ENCODE data around the gene MYL7. TPM values are rescaled to one million over a fixed set of nuclear protein-coding genes. Genes with fewer than 3 reads are reported as not detected.
"Not testable (repeated sequence)": the region's sequence is repeated elsewhere in the genome, so short reads cannot be mapped to it uniquely, and the experiment has no call there.

Gene MYL7
- 2,493 TPM for total RNA-seq
- long read RNA-seq, transcript MYL7-209 (6 exons, 791 nt): minor isoform, 30 of 574 reads
- long read RNA-seq, transcript MYL7-201 (7 exons, 612 nt): major isoform, 298 of 574 reads
- long read RNA-seq, partial matches to known transcripts: 57 of 574 reads
- long read RNA-seq, other reads (novel, unspliced or antisense): 180 of 574 reads

- intact Hi-C loops (cut with DNase I): no loop called here
- no peak for DNase-seq (ENCODE audit: low spot score)
Observed at GRCh38 chr7:44141221-44141850, at the start of gene MYL7. MYL7 (minus strand) TSS chr7:44141332; CDS start chr7:44141305, 27 bp downstream.

- no peak for DNase-seq (ENCODE audit: low spot score)
- intact Hi-C loops (cut with DNase I): no loop called here
Observed at GRCh38 chr7:44189993-44190872, 49.1 kb upstream of the MYL7 start.

GRCh38 chr7:44189286-44189992 lies 48.3 kb upstream of the MYL7 start, which contains the start of gene GCK:
GCK (minus strand) TSS chr7:44189439; CDS start chr7:44188953, 486 bp downstream.
- intact Hi-C loops (cut with DNase I): no loop called here
- no peak for DNase-seq (ENCODE audit: low spot score)

GRCh38 chr7:44188480-44189225 lies 47.5 kb upstream of the MYL7 start:
- intact Hi-C loops (cut with DNase I): no loop called here
- no peak for DNase-seq (ENCODE audit: low spot score)

- intact Hi-C loops (cut with DNase I): no loop called here
Observed at GRCh38 chr7:44187636-44188416, 46.7 kb upstream of the MYL7 start.

GRCh38 chr7:44186736-44187135 lies 45.6 kb upstream of the MYL7 start:
- DNase-seq (ENCODE audit: low spot score): no peak
- intact Hi-C loops (cut with DNase I): no loop called here

More at GRCh38 chr7:44187636-44188416, 46.7 kb upstream of the MYL7 start:
- DNase-seq (ENCODE audit: low spot score): no peak

- intact Hi-C loops (cut with DNase I): no loop called here
- DNase-seq (ENCODE audit: low spot score): no peak
Observed at GRCh38 chr7:44185729-44186128, 44.6 kb upstream of the MYL7 start.

- DNase-seq (ENCODE audit: low spot score): no peak
- intact Hi-C loops (cut with DNase I): no loop called here
Observed at GRCh38 chr7:44184873-44185446, 43.8 kb upstream of the MYL7 start.

- intact Hi-C loops (cut with DNase I): no loop called here
- no peak for DNase-seq (ENCODE audit: low spot score)
Observed at GRCh38 chr7:44184206-44184872, 43.2 kb upstream of the MYL7 start.

- DNase-seq (ENCODE audit: low spot score): no peak
- intact Hi-C loops (cut with DNase I): no loop called here
Observed at GRCh38 chr7:44183386-44183785, 42.3 kb upstream of the MYL7 start.

- no peak for DNase-seq (ENCODE audit: low spot score)
- intact Hi-C loops (cut with DNase I): no loop called here
Observed at GRCh38 chr7:44182827-44183226, 41.7 kb upstream of the MYL7 start.

- intact Hi-C loops (cut with DNase I): no loop called here
Observed at GRCh38 chr7:44180631-44181030, 39.5 kb upstream of the MYL7 start.

GRCh38 chr7:44177570-44178131 lies 36.5 kb upstream of the MYL7 start:
- DNase-seq (ENCODE audit: low spot score): no peak

More at GRCh38 chr7:44180631-44181030, 39.5 kb upstream of the MYL7 start:
- no peak for DNase-seq (ENCODE audit: low spot score)

GRCh38 chr7:44176486-44176885 lies 35.4 kb upstream of the MYL7 start:
- DNase-seq (ENCODE audit: low spot score): no peak
- intact Hi-C loops (cut with DNase I): no loop called here

More at GRCh38 chr7:44177570-44178131, 36.5 kb upstream of the MYL7 start:
- intact Hi-C loops (cut with DNase I): no loop called here

GRCh38 chr7:44175730-44176129 lies 34.6 kb upstream of the MYL7 start:
- intact Hi-C loops (cut with DNase I): no loop called here
- no peak for DNase-seq (ENCODE audit: low spot score)

GRCh38 chr7:44174694-44174948 lies 33.5 kb upstream of the MYL7 start:
- intact Hi-C loops (cut with DNase I); DNase-seq (ENCODE audit: low spot score): not testable (repeated sequence)

- intact Hi-C loops (cut with DNase I): no loop called here
- DNase-seq (ENCODE audit: low spot score): no peak
Observed at GRCh38 chr7:44173911-44174693, 33.0 kb upstream of the MYL7 start.

Measured in cardiac septum (tissue), 1 donor.